Activated CD8-positive, alpha-beta memory T cell treated with anti-CD3 and anti-CD28 coated beads for 36 hours (primary cell): ENCODE data around the gene MCM3AP. TPM values are rescaled to one million over a fixed set of nuclear protein-coding genes. Genes with fewer than 3 reads are reported as not detected.
"Not testable (repeated sequence)": the region's sequence is repeated elsewhere in the genome, so short reads cannot be mapped to it uniquely, and the experiment has no call there.

Experiments used
- CTCF ChIA-PET: fragments of 350-600 bp; sonication (Branson Sonifier 250); formaldehyde crosslinking; loops from one replicate; lab custom pipeline; 2021; ENCODE audit warnings: antibody characterized with exemption; lab: Charles Lee
- POLR2A ChIA-PET: fragments of 350-600 bp; sonication (Branson Sonifier 250); formaldehyde crosslinking; loops from one replicate; lab custom pipeline; 2021; ENCODE audit warnings: antibody characterized with exemption; lab: Charles Lee
- total RNA-seq, 2 experiments: library from RNA; stranded (reverse); gene quantifications; one replicate each; pipeline ENCODE4 v1.2.3, GENCODE V29; 2021

MCM3AP gene
- total RNA-seq, 2 experiments from 2014 or later: 125 to 133 TPM

- POLR2A ChIA-PET: no interaction called here
- CTCF ChIA-PET: no interaction called here
These were observed 72.5 kb downstream of the MCM3AP start for GRCh38 chr21:46212721-46213484.

GRCh38 chr21:46211786-46212720 lies 73.4 kb downstream of the MCM3AP start:
- ChIA-PET CTCF (no interaction called here), POLR2A (no interaction called here)

- POLR2A ChIA-PET: no interaction called here
These were observed 74.0 kb downstream of the MCM3AP start for GRCh38 chr21:46211376-46211775.

GRCh38 chr21:46210378-46211136 lies 74.9 kb downstream of the MCM3AP start:
- ChIA-PET POLR2A (no interaction called here), CTCF (no interaction called here)

More at GRCh38 chr21:46211376-46211775, 74.0 kb downstream of the MCM3AP start:
- CTCF ChIA-PET: no interaction called here

- CTCF ChIA-PET: no interaction called here
These were observed 76.4 kb downstream of the MCM3AP start for GRCh38 chr21:46208761-46209721.

GRCh38 chr21:46207920-46208591 lies 77.4 kb downstream of the MCM3AP start:
- POLR2A ChIA-PET: no interaction called here
- CTCF ChIA-PET: no interaction called here

More at GRCh38 chr21:46208761-46209721, 76.4 kb downstream of the MCM3AP start:
- POLR2A ChIA-PET: no interaction called here

GRCh38 chr21:46207006-46207919 lies 78.1 kb downstream of the MCM3AP start:
- ChIA-PET CTCF (no interaction called here), POLR2A (no interaction called here)

GRCh38 chr21:46206163-46207005 lies 79.0 kb downstream of the MCM3AP start:
- ChIA-PET POLR2A (no interaction called here), CTCF (no interaction called here)

GRCh38 chr21:46205766-46206162 lies 79.6 kb downstream of the MCM3AP start:
- ChIA-PET CTCF (no interaction called here), POLR2A (no interaction called here)

GRCh38 chr21:46205166-46205565 lies 80.2 kb downstream of the MCM3AP start:
- ChIA-PET POLR2A (no interaction called here), CTCF (no interaction called here)

GRCh38 chr21:46203203-46203600 lies 82.2 kb downstream of the MCM3AP start:
- ChIA-PET POLR2A (no interaction called here), CTCF (no interaction called here)

GRCh38 chr21:46202592-46203202 lies 82.7 kb downstream of the MCM3AP start:
- ChIA-PET CTCF (no interaction called here), POLR2A (no interaction called here)

- CTCF ChIA-PET: interaction anchor here (0.7 kb wide), 1 partner anchor 40 kb away, joined by 3 read pairs; no protein-coding TSS in a partner anchor
- POLR2A ChIA-PET: not testable (repeated sequence)
These were observed 84.3 kb downstream of the MCM3AP start for GRCh38 chr21:46200877-46201803.

- POLR2A ChIA-PET: no interaction called here
- CTCF ChIA-PET: no interaction called here
These were observed 85.7 kb downstream of the MCM3AP start for GRCh38 chr21:46199436-46200373.
